Kidney capillary endothelial cell (primary cell): ENCODE data around the gene ASB10.

Experiments used
- DNase-seq: peaks from one replicate; pipeline ENCODE4 v3.0.0-alpha.2; 2018; ENCODE audit warnings: low spot score

The ASB10 gene

DNA sequence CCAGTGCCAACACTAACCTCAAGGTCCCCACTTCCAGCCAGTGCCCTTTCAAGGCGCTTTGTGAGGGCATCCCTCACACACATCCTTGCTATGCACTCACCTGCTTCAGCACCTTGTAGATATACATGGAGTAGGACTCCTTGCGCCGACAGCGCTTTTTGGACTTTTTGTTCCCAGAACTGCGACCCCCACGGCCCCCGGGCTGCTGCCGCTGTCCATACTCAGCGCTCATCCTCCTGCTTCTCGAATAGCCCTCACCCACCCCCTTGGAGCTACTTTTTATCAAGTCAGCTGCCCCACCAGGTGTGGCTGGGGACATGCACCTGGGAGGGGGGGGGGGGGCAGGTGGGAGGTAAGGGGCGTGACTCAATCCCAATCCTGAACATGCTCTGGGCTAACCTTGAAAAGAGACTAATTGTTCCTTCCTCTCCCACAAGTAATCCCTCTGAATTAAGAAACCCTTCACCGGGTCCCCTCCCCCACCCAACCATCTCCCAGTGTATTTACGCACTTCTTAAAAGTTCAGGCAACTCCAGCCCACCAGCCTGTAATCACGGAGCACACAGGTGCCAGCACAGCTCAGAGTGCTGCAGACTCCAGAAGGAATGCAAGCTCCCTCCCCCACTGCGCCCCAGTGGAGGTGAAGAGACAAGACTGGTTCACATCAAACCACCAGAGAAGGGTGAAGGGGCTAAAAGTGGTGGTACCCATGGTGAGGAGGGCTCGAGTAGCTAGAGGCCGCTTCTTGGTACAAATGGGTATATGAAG lies 23.2 kb upstream of the ASB10 start, which contains the start of gene H2BK1:
Gene H2BK1, minus strand, starts transcription at position 402 of the 768 bp plus-strand sequence. Its CDS starts 170 bp downstream, at position 232.
- DNase-seq, result no peak

DNA sequence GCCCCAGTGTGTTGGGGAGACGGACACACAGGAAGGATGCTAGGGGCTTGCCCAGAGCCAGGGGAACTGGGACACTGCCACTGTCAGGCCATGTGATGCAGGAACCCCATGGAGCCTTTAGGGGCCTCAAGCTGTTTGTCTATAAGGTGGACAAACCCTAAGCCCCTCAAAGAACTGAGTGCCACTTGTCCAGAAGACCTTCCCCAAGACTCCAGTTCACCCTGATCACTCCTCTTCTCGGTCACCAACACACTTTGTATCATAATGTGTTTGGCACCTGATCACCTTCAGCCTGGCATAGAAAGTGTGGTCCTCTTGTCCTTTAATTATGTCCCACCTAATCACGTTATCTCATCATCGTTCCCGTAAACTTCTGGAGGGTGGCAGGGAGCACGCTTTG lies 22.5 kb upstream of the ASB10 start:
- no peak for DNase-seq

DNA sequence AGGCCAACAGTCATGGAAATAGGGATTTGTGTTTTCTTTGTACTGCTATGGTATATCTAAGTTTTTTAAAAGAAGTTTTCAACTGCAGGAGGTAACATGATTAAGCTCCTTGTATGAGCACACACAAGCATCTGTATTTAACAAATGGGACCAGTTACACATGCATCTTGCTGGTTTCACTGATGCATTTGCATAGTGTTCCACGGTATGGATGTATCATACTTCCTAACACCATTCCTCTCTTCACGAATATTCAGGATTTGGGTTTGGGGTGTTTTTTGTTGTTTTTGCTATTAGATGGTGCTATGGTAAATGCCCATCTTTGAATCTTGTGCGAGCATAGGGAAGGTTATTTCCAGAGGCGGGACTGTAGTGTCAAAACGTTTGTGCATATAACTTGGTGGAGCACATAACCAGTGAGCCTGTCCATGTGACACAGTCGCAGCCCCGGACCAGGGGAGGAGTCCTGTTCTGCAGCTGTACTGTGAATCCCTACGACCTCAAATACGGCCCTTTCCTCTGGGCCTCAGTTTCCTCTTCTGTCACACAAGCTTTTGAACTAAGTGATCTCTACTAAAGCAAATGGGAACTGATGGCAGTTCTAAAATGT lies 21.3 kb upstream of the ASB10 start:
- no peak for DNase-seq

DNA sequence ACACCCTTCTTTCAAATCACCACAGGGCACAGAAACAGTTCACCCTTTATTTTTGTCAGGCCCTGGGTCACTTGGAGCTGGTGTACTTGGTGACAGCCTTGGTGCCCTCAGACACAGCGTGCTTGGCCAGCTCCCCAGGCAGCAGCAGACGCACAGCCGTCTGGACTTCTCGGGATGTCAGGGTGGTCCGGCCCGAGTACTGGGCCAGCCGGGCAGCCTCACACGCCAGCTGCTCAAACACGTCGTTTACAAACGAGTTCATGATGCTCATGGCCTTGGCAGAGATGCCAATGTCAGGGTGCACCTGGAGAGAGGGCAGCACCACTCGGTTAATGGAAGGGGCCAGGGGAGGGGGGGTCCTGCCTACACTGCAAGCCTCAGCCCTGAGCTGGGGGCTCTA lies 20.8 kb upstream of the ASB10 start:
- no peak for DNase-seq

DNA sequence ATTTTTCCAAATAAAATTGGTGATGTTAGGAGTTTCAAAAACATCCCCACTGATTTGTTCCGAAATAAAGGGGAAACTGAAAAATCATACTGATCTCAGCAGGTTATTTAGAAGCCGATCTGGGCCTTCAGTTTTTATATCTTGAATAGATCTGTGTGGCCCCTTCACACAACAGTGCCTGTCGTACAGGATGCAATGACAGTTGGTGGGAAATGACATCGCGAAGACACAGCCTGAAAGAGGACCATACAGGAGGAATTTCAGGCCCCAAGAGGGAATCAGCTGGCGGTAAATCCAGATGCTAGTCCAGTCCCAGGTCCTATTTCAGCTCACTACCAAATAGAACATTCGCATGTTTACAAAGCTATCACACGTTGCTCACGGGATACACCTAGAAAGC lies 20.3 kb upstream of the ASB10 start:
- no peak for DNase-seq

DNA sequence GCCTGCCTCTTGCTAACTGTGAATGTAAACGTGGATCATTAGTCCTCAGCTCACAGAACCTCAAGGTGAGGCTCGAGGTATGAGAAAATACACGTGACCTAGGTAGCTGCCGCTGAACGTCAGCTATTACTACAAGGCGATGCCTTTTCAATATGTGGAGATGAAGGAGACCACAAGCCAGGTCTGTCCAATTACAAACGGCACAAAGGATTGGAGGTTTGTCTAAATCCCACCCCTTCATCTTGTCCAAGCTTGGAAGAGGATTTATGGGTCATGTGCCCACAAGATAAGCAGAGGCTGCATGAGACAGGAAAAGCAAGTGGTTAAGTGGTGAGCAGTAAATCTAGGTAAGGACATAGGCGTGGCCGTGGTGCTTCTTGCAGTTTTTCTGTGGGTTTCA lies 19.9 kb upstream of the ASB10 start:
- DNase-seq, result no peak

DNA sequence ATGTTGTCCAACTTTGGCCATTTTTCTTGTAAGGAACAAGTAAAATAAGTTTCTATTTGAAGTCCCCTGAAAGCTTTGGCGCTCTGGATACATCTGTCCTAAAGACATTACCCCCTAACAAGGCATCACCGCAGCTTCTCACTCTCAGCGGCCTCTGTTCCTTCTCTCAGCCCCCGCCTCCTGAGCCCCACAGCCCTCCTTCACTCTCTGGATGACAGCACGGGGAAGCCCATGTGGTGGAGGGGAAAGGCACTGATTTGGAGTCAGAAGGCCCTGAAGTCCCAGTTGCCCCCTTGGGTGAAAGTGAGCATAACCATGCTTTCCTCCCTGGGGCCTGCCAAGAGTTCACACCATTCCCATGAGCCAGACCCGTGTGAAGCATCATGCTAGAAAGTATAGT lies 18.7 kb upstream of the ASB10 start:
- DNase-seq, result no peak

DNA sequence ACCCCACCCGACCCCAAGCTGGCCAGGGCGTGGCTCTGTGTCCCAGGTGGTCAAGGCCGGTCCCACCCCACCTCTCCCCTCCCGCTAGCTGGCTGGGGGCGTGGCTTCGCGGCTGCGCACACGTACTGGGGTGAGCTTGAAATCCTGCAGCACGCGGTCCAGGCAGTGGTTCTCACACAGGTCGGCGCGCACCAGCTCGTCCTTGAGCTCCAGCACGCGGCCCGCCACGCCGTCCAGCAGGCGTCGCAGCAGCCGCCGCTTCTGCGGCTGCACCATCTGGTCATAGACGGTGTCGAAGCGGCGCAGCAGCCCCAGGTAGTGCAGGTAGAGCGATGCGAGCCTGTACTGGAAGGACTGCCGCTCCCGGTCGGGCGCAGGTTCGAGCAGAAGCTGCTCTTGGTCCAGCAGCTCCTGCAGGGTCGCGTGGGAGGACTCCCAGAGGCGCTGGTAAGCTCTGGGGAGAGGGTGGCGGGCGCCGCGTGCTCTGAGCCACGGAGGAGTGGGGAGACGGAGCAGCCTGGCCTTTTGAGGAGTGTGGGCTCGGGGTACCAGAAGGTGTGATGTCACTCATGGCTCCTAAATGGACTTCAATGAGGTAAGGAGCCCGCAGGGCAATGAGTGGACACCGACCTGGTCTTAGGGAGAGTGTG lies 17.5 kb upstream of the ASB10 start:
- no peak for DNase-seq

DNA sequence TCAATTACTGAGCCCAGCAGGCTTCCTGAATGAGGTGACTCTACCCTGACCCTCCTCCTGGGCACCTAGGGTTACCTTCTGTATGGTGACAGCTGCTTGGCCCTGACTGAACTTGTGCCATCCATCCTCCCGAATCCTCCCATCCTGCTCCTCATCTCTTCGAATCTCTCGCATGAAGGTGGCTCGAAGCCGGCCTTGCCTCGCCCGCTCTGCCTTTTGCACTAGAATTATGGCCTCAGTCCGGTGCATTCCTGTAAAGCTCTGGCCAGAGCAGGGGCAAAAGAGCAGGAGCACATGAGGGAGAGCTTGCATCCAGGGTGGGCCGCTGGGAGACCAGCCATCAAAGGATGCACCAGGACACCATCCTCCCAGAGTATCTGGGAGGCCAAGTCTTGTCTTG lies 15.8 kb upstream of the ASB10 start:
- no peak for DNase-seq

DNA sequence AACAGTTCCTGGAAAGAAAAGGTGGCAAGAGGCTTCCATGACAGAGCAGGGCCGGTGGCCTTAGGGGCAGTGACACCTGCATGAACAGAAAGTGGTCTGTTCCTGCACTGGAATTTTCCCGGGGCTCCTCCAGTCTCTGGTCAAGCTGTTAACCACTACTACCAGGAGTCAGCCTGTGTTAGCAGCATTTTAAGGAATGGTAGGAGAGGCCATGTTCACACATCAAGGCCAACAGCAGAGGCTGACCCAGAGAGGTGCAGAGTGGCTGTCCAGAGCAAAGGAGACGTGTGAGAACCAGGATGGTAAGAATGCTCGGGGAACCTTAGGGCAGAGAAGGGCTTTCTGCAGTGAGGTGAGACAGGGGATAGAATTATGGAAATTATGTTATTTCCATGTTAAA lies 14.7 kb upstream of the ASB10 start:
- no peak for DNase-seq

DNA sequence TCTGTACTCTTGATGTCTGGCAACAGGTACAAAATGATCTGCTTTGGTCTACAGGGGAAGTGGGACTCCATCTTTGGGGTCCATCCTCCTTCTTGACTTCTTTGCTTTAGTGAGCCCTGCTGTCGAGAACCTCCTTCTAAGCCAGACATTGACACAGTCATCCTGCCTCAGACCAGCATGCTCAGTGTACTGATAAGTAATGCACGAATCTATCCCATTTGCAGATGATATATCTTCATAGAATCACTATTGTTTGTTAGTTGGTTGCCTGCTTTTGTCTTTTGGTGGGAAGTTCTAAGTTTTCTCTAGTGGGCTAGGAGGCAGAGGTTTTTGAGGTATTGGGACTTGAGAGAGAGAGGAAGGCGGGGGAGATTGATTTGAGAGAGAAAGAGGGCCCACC lies 14.3 kb upstream of the ASB10 start:
- DNase-seq, result no peak

DNA sequence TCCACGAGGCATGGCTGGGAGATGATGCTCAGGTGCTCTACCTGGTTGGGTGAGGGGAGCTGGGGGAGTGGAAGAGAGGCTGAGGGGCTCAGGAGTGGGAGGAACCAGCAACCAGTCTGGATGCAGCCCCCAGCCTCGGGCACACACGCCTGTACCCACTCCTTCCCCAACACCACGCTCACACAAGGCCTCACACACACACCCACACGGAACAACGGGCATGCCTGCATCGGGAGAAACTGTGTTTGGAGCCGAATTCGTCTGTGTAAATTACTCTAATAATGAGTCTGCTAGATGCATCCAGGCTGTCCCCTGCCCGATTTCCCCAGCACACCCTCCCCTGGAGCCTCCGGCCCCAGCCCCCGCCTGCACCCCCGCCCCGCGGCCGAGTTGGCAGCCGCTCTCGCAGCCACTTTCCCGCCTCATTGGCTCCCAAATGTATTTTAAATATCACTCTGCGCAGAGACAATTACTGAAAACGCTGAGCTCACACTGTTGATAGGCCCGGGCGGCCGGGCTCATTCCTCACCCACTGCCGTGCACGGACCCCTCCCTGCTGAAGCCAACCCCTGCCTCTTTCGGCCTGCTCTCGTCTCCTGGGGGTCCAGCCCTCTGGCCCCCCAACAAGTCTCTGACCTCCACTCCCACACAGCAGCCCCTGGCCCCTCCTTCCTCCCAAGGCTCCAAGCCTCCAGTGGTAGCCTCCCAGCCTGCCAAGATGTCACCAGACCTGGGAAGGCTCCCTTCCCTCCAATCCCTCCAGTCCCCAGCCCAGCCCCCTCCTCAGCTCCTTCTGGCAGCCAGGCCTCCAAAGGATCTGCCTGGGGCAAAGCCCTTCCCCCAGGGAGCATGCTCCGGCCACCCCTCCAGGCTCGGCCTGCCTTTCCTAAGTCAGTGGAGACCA lies 12.1 kb upstream of the ASB10 start:
- no peak for DNase-seq

DNA sequence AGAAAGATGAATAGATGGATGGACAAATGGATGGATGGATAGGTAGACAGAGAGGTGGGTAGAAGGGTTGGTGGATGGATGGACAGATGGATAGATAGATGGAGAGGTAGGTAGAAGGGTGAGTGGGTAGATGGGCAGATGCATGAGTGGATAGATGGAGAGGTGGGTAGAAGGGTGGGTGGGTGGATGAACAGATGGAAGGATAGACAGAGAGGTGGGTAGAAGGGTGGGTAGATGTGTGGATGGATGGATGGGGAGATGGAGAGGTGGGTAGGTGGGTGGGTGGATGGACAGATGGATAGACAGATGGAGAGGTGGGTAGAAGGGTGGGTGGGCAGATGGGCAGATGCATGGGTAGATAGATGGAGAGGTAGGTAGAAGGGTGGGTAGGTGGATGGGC lies 10.9 kb upstream of the ASB10 start:
- no peak for DNase-seq

DNA sequence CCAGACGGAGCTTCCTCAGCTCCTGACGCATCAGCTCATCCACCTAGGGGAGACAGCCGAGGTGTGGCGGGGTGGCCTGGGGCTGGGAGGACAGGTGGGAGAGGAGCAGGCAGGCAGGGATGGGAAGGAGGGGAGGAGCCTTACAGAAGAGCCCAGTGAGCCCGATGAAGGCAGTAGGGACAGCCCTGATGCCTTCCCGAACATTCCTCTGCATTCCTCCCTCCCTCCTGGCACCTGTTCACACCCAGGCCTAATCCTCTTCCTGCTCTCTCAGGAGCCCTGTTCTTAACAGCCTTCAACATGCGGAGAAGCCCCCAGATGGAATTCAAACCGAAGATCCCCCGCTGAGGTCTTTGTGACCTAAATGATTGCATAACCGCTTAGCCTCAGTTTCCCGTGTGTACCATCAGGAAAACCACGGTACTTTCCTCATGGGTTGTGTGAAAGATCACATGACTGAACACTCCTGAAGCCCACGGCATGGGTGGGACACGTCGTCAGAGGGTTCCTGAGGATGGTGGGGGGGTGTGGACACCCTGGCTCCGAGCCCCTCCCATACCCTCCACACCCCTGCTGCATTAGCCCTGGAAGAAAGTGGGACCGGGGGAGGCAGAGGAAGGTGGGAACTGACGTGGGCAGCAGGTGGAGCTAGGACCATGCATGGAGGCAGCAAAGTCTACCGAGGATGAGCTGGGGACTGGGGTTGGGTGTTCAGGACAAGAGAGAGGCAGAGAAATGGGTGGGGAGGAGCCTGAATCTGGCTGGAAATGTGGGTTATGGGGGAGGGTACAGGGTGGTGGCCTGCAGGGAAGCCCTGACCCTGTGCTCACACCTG lies 8.8 kb upstream of the ASB10 start:
- no peak for DNase-seq

DNA sequence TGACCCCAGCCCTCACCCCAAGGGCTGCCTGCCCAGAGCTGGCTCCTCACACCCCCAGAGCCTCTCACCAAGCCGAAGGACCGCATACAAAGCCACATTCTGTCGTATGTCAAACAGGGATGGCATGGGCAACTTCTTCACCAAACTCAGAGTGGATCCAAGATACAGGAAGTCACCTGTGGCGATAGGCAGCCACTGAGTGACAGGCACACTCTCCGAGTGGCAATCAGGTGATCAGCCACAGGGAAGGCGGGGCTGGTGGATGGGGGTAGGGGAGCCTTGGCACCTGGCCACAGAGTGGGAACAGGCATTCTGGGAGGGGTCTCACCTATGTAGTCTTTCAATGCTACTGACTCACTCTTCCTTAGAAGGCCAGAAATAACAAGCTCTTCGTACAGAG lies 7.1 kb upstream of the ASB10 start:
- DNase-seq, result no peak

DNA sequence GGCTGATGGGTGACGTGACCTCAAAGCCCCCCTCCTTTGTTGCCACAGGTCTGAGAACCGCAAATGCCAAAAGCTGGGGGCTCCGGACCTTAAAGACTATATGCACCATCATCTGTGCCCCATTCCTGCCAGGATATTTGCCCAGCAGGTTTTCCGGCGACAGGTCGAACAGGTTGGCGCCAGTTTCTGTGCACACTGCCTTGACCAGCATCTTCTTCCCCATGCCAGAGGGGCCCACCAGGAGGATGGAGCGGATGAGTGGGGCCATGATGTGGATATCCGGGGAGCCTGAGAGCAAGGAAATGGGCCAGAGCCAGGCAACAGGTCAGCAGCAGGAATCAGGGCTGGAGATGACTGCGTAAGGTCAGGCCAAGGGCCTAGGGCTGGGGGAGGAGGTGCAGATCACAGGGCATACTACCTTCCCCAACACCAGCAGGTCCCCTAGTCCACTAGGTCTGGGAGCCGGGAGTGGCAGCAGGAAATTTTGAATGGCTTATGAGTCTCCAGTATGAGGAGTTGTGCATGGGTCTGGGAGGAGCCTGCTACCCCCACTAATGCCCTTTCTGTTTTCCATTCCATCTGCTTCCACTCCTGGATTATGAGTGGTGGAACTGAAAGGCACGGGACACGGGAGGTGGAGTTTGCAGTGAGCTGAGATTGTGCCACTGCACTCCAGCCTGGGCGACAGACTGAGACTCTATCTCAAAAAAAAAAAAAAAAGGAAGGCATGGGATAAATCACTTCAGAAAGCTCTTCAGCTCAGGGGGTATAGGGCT lies 6.3 kb upstream of the ASB10 start:
- DNase-seq, result no peak

DNA sequence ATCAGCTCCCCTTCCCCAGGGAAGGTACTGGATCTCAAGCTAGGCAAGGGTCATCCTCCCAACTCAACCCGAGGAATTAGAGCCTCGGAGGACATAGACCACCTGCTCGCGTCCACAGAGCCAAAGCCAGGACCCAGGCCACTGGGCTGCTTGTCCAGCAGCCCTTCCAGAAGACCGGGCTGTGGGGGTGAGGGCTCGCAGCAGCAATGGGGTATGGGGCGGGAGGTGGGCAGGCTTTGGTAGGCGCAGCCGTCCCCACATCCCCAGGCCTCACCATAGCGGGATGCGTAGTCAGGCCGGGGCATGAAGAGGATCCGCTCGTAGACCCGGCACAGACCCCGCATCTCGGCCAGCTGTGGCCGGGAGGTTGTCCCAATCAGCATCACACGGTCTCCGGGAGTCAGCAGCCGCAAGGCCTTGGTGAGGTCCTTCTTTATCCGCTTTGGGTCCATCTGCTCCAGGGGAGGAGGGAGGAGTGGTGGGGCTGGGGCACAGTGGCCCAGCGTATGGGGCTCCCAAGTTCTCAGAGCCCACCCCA lies 5.0 kb upstream of the ASB10 start:
- no peak for DNase-seq

DNA sequence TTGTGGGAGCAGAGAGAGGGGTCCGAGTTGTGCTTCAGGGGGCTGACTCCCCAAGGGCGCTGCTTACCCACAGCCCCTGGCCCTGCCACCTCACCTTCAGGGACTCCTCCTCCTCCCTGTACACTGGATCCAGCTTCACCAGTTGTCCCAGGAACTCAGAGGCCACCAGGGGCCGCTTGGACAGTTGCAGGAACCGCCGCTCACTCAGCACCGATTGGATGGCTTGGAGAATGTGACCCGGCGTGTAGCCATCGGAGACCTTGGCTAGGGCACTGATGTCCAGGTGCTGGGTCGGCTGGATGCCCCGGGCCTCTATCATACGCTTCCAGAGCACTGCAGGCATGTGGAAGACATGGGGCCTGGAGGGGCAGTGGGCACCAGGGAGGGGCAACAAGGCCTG lies 4.5 kb upstream of the ASB10 start:
- no peak for DNase-seq

DNA sequence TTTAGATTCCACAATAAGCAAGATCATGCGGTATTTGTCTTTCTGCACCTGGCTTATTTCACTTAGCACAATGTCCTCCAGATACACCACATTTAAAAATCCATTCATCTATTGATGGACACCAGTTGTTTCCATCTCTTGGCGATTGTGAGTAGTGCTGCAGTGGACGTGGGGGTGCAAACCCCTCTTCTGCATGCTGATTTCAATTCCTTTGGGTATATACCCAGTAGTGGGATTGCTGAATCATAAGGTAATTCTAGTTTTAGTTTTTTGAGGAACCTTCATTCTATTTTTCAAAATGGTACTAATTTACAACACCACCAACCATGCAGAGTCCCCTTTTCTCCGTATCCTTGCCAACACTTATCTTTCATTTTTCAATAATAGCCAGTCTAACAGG lies 2.0 kb upstream of the ASB10 start:
- DNase-seq, result no peak

DNA sequence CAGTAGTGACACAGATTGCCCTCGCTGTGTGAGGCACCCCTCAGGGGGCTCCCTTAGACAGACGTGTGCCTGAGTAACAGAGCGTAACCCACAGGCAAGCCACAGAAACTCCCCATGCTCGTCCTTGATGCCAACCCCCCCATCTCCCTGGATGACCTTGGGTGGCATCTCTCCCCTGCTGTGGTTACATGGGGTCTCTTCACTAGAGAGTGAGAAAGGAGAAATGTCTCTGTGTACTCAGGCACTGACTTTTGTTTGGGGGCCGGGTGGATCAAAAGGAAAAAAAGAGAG lies 1.1 kb upstream of the ASB10 start:
- DNase-seq, result no peak
